GM21529 (cell line): Measurements from ENCODE around the gene SHB.
"Not testable (repeated sequence)": the region's sequence is repeated elsewhere in the genome, so short reads cannot be mapped to it uniquely, and the experiment has no call there.

Experiments
- ATAC-seq: cut with Tn5 transposase; IDR thresholded peaks from one replicate; pipeline ENCODE4 v1.9.1; 2021; ENCODE audit not compliant: unreplicated experiment

SHB gene

DNA sequence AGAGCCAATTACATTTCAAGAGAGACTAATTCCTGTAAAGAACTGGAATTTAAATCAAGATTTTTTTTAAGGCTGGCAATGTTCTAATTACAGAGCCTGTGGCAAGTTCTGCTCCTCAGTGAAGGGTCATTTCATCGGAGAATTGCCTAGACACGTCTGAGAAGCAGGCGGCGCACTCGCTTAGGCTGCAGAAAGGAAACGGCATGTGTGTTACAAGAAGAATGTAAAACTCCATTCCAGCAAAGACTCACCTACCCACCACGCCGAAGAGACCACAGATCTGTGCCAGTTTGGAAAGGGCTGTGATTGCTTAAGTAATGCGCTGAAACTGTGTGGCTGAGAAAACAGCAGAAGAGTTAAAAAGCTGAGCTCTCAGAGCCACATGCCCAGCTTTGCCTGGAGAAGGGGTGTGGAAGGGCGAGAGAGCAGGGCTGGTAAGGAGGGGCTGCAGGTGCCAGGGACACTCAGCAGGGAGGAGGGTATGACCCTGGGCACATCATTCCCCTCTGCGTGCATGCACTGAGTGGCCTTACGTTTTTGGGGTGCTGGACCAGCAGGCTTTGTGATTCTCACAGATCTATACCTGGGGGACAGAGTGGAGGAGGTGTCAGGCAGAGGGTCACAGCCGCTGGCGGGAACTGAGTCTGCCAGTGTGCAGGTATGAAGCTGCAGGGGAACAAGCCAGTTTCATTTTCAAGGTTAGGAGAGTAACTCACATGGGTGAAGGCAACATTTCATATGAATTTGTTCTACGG is 147.3 kb downstream of the SHB start:
- ATAC-seq, result no peak

GRCh38 chr9:37921168-37921510 is 147.9 kb downstream of the SHB start:
- ATAC-seq, result no peak

GRCh38 chr9:37920471-37921167 is 148.4 kb downstream of the SHB start:
- peak; percentile 75 for ATAC-seq

GRCh38 chr9:37919956-37920335 is 149.1 kb downstream of the SHB start:
- no peak for ATAC-seq

GRCh38 chr9:37919246-37919955 is 149.6 kb downstream of the SHB start:
- ATAC-seq, result no peak

- no peak for ATAC-seq
Observed at GRCh38 chr9:37918665-37919170, 150.3 kb downstream of the SHB start.

DNA sequence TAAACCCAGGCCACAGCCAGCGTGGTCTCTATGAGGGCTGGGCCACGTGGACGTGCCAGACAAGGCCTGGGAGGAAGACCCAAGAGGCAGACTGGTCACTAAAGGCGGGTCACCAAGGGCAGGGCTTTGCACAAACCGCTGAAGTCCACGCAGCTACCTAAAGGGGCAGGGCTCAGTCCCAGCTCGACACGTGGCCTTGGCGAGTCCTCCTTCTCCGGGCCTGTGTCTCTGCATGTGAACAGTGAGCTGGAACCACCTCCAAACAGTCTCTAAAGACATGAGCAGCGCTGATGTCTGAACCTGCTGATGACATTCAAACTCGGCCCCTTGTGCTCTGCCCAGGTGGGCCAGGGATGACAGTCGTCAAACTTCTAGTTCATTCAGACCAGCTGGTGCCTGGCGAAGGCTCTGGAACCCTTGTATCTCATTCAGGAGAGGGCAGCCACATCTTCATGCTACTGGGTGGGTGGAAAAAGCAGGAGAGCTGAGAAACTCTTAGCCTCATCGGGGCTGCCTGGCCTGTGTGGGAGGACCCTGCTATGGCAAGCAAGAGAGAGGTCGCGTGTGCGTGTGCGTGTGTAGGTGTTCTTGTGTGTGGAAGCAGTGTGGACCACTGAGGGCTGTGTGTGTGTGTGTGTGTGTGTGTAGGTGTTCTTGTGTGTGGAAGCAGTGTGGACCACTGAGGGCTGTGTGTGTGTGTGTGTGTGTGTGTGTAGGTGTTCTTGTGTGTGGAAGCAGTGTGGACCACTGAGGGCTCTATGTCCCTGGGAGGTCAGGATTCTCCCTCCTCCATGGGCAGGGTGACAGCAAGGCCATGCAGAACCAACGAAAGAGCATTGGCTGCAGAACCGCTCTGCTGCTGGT is 151.0 kb downstream of the SHB start:
- ATAC-seq, result no peak

- ATAC-seq, result no peak
Observed at GRCh38 chr9:37917313-37917731, 151.7 kb downstream of the SHB start.

DNA sequence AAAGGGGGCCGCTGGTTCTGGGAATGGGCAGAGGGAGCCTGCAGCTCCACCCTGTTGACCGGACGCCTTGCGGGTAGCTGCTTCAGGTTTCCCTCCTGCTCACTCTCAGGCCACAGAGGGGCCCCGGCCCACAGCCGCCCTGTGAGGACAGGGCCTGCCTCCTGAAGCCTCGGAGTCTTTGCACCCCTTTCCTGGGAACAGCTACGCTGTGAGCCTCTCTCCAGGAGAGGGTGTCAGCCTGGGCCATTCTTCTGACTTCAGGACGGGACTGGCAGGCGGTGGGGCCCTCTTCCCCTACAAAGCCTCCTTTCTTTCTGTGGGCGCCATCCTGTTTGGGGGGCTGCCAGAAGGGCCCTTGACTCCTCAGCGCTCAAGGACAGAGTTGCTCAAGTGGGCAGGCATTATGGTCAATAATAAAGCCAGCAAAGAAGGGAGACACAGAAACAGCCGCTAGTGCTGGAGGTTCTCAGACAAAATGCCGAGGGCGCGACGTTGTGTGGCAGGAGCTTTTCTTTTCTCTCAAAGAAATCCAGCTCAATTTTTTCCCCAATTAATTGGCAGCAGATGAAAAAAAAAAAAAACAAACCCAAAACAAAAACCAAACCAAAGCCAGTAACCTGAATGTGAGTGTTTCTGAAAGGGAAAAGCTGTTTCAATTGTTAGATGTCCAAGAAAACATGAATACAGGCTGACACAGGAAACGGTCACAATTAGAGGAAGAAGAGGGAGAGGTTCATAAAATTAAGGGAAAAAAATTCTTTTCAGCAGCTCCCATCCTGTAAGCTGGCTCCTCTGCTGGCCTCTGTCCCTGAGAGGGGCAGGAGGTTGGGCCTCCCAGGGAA is 152.3 kb downstream of the SHB start:
- no peak for ATAC-seq

DNA sequence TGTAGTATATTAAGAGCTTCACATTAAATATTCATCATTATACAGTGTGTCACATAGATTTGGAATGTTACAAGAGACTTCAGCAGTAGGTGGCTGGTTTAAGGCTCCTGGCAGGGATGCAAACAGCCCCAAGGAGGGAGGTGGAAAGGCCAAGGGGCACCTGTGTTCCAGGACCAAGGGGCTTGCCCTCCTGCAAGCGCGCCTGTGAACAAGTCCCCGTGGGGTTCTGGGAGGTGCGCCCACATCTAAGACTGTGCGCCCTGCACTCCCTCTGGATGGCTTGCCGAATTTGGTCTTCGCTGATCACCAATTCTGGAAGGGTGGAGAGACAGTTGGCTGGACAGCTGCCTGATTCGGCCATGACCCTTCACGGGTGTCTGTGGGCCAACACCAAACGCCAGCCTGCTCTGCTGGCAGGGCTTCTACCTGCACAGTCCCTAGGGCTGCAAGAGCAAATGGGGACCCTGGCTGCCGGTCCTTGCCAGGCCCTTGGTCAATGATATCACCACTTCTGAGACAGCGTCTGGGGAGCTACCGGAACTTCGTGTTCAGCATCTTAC is 153.0 kb downstream of the SHB start:
- no peak for ATAC-seq

DNA sequence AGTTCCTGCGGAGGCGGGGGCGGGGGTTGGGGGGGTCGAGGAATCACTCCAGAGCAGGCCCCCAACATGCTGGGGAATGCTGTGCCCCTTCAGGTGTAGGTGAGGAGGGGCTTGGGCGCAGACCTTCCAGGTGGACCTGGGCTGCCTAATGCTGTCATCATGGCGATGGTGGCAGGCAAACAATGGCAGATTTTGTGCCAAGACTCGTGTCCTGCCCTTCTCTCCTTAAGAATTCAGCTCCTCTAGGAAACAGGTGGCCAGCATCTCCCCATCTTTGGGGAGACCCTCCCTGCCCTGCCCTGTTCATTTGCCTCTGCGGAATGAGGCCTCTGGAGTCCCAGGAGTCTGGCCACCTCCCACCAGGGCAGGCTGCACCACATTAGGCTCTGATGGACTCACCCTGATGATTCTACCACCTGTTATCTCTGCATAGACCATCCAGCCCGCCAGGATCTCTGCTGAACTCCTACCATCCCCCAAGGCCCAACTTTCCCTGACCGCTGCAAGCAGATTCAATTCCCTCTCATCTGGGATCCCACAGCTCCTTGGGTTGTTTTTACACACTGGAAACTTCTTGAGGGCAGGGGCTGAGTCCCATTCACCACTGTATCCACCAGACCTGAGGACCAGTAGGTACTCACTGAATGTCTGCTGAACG is 154.2 kb downstream of the SHB start:
- no peak for ATAC-seq

- no peak for ATAC-seq
Observed at GRCh38 chr9:37914154-37914551, 154.9 kb downstream of the SHB start.

GRCh38 chr9:37913480-37914153 is 155.4 kb downstream of the SHB start:
- ATAC-seq, result peak; percentile 75

DNA sequence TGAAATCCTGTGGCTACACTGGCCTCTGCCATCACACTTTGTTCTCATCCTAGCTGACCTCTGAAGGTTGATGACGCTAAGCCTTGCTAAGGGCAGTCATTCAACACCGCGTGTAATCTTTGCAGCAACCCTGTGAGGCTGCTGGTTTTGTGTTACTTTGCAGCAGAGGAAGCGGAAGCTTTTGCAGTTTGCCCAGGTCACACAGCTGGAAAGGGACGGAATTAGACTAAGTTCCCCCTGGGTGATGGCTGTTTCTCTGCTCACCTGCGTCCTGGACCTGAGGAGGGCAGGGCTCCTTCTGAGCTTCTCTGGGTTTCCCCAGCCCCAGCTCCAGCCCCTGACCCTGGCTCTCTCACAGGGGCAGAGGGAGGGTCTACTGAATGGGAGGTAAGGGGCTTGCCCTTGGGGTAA is 157.8 kb downstream of the SHB start:
- ATAC-seq, result no peak

DNA sequence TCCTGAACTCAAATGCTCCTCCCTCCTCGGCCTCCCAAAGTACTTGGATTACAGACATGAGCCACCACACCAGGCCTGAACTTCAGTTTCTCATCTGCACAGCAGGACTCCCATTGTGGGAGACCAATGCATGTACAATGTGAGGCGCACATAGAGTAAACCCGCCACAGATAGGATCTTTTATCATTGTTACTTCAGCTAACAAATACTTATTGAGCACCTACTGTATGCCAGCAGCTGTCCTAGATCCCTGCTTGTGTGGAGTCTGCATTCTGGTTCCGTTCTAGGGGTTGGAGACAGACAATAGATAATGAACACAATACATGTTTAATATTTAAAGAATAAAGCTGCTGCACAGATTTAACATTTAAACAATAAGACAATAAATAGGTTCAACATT is 158.8 kb downstream of the SHB start:
- ATAC-seq, result no peak

DNA sequence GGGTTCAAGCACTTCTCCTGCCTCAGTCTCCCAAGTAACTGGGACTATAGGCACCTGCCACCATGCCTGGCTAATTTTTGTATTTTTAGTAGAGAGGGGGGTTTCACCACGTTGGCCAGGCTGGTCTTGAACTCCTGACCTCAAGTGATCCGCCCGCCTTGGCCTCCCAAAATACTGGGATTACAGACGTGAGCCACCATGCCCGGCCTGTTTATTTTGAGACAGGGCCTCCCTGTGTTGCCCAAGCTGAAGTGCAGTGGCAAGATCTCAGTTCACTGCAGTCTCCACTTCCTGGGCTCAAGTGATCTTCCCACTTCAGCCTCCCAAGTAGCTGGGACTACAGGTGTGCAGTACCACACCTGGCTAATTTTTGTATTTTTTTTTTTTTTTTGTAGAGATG is 159.2 kb downstream of the SHB start:
- not testable (repeated sequence) for ATAC-seq

DNA sequence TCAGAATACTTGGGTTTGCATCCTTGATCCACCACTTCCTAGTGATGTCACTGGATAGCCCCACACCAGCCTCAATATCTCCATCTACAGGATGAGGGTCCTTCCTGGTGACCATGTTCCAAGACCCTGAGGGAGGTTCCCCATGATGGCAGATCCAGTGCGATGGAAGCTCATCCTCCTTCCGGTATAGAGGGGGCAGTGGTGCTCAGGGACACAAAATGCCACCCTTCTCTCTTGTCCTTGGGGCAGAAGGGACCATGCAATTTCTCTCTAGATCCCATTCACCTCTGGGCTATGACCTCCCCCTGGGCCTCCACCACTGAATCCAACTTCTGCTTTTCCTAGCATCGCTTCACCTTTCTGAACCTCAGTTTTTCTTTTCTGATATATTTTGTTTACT is 159.7 kb downstream of the SHB start:
- ATAC-seq, result no peak

GRCh38 chr9:37908698-37909186 is 160.3 kb downstream of the SHB start:
- no peak for ATAC-seq

GRCh38 chr9:37908283-37908682 is 160.7 kb downstream of the SHB start:
- no peak for ATAC-seq
